Trophoblast cell (in vitro differentiated cells and primary cell): Measurements from ENCODE around the gene PAXX.

Experiments used
- DNase-seq, 2 donors: peaks; one replicate each; pipeline ENCODE4 v3.0.0-alpha.2; 2016
- H2AFZ ChIP-seq: 2 replicates; pipeline ENCODE4 v1.6.1; 2013; ENCODE audit warnings: low read length, moderate library complexity, mild to moderate bottlenecking; ENCODE audit not compliant: insufficient read depth, poor library complexity
- H2AK5ac ChIP-seq: 2 replicates; pipeline ENCODE4 v1.6.1; 2013; ENCODE audit warnings: mild to moderate bottlenecking, low read length
- H2BK120ac ChIP-seq: 2 replicates; pipeline ENCODE4 v1.6.1; 2013; ENCODE audit warnings: low read length, mild to moderate bottlenecking, moderate library complexity; ENCODE audit not compliant: insufficient read depth, poor library complexity
- H2BK12ac ChIP-seq: 2 replicates; pipeline ENCODE4 v1.6.1; 2013; ENCODE audit warnings: mild to moderate bottlenecking, low read length, moderate library complexity
- H2BK5ac ChIP-seq: 2 replicates; pipeline ENCODE4 v1.6.1; 2013; ENCODE audit warnings: low read length, low read depth, moderate library complexity, mild to moderate bottlenecking; ENCODE audit not compliant: poor library complexity
- H3K14ac ChIP-seq: 2 replicates; pipeline ENCODE4 v1.6.1; 2013; ENCODE audit warnings: mild to moderate bottlenecking, low read length
- H3K18ac ChIP-seq: 2 replicates; pipeline ENCODE4 v1.6.1; 2013; ENCODE audit warnings: mild to moderate bottlenecking, low read length
- H3K23ac ChIP-seq: 2 replicates; pipeline ENCODE4 v1.6.1; 2013; ENCODE audit warnings: low read length
- H3K27ac ChIP-seq: 2 replicates; pipeline ENCODE4 v1.5.1; 2013; ENCODE audit warnings: low read depth, mild to moderate bottlenecking, inconsistent platforms, low read length, moderate library complexity
- H3K27me3 ChIP-seq: 2 replicates; pipeline ENCODE4 v1.6.1; 2013; ENCODE audit warnings: inconsistent platforms, mild to moderate bottlenecking, low read length, moderate library complexity; ENCODE audit not compliant: insufficient read depth
- H3K36me3 ChIP-seq, 2 experiments: 1 replicate in 1 of 2; 2 replicates in 1 of 2; pipeline ENCODE4 v1.6.1; 2013; ENCODE audit warnings: low read length in 2 of 2, mild to moderate bottlenecking in 2 of 2, moderate library complexity in 1 of 2; ENCODE audit not compliant: insufficient read depth in 2 of 2, control insufficient read depth in 1 of 2
- H3K4ac ChIP-seq: 2 replicates; pipeline ENCODE4 v1.6.1; 2013; ENCODE audit warnings: low read depth, mild to moderate bottlenecking, low read length, moderate library complexity
- H3K4me1 ChIP-seq, 2 experiments: 1 replicate in 1 of 2; 2 replicates in 1 of 2; pipeline ENCODE4 v1.6.1; 2013; ENCODE audit warnings: low read length in 2 of 2, mild to moderate bottlenecking in 2 of 2, moderate library complexity in 1 of 2; ENCODE audit not compliant: insufficient read depth in 2 of 2, control insufficient read depth in 1 of 2
- H3K4me2 ChIP-seq: 2 replicates; pipeline ENCODE4 v1.6.1; 2013; ENCODE audit warnings: inconsistent platforms, mild to moderate bottlenecking, low read length, moderate library complexity
- H3K4me3 ChIP-seq: 2 replicates; pipeline ENCODE4 v1.5.1; 2013; ENCODE audit warnings: mild to moderate bottlenecking, low read depth, low read length, inconsistent platforms
- H3K79me1 ChIP-seq: one replicate; pipeline ENCODE4 v1.6.1; 2013; ENCODE audit warnings: low read length
- H3K79me2 ChIP-seq: 2 replicates; pipeline ENCODE4 v1.6.1; 2013; ENCODE audit warnings: low read length, mild to moderate bottlenecking; ENCODE audit not compliant: control insufficient read depth, insufficient read depth, poor library complexity
- H3K9ac ChIP-seq: 2 replicates; pipeline ENCODE4 v1.6.1; 2013; ENCODE audit warnings: mild to moderate bottlenecking, low read length
- H3K9me3 ChIP-seq: 2 replicates; pipeline ENCODE4 v1.6.1; 2013; ENCODE audit warnings: low read depth, mild to moderate bottlenecking, control low read depth, inconsistent platforms, low read length; ENCODE audit not compliant: insufficient read depth
- H4K12ac ChIP-seq: 2 replicates; pipeline ENCODE4 v1.6.1; 2013; ENCODE audit warnings: low read depth, mild to moderate bottlenecking, low read length, moderate library complexity
- H4K8ac ChIP-seq: 2 replicates; pipeline ENCODE4 v1.6.1; 2013; ENCODE audit warnings: low read depth, mild to moderate bottlenecking, low read length, moderate library complexity
- H4K91ac ChIP-seq: one replicate; pipeline ENCODE4 v1.6.1; 2013; ENCODE audit warnings: low read depth, mild to moderate bottlenecking, low read length, moderate library complexity
- WGBS: extraction: QIAGEN DNeasy Blood & Tissue Kit; methylation state at CpG from one replicate; pipeline ENCODE4 v1.1.7; 2013; ENCODE audit warnings: missing lambda C conversion rate; ENCODE audit not compliant: insufficient read length, insufficient coverage; ENCODE audit errors: extremely low coverage; 5-methylcytosine and 5-hydroxymethylcytosine counted together

Gene PAXX

DNA sequence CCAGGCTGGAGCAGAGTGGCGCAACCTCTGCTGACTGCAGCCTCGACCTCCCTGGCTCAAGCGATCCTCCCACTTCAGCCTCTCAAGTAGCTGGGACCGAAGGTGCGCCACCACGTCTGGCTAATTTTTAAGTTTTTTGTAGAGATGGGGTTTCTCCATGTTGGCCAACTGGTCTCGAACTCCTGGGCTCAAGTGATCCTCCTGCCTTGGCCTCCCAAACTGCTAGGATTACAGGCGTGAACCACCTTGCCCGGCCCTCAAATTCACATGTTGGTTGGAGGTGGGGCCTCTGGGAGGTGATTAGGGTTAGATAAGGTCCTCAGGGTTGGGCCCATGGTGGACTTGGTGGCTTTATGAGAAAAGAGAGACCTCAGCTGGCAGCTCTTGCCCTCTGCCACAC is 30.1 kb upstream of the PAXX start:
- no peak overlapping the region for H2BK5ac ChIP-seq
- H3K9me3 ChIP-seq: peaks cover 8% of the 10 kb centered on the region
- no peak overlapping the region for H4K8ac ChIP-seq
- H3K79me2 ChIP-seq: no peaks in the 10 kb centered on the region
- H2AFZ ChIP-seq: no peak overlapping the region
- no peaks in the 10 kb centered on the region for H3K27me3 ChIP-seq
- no peak overlapping the region for H2BK12ac ChIP-seq
- H3K4me1 ChIP-seq: peaks cover 3% of the 10 kb centered on the region in 2 experiments
- no peak overlapping the region for H3K27ac ChIP-seq
- no peak overlapping the region for H3K4ac ChIP-seq
- H3K14ac ChIP-seq: no peak overlapping the region
- no peak overlapping the region for H4K12ac ChIP-seq
- no peak overlapping the region for H2AK5ac ChIP-seq
- H3K23ac ChIP-seq: no peak overlapping the region
- H3K9ac ChIP-seq: no peak overlapping the region
- H3K4me2 ChIP-seq: no peak overlapping the region
- peaks cover 12% of the 10 kb centered on the region for H3K79me1 ChIP-seq
- no peak for DNase-seq
- H3K36me3 ChIP-seq: no peaks in the 10 kb centered on the region
- peak overlapping the region; percentile 17 for H2BK120ac ChIP-seq
- H4K91ac ChIP-seq: peak overlapping the region; percentile 88
- H3K18ac ChIP-seq: no peak overlapping the region
- no peak overlapping the region for H3K4me3 ChIP-seq
- no CpG with 5 or more reads among the region's 9 CpGs for WGBS

GRCh38 chr9:136962701-136963248 is 29.4 kb upstream of the PAXX start:
- no peak overlapping the region for H2AFZ ChIP-seq
- H4K91ac ChIP-seq: peak overlapping the region; percentile 13
- no peak overlapping the region for H3K23ac ChIP-seq
- H3K36me3 ChIP-seq: no peaks in the 10 kb centered on the region
- peaks cover 7% of the 10 kb centered on the region for H3K9me3 ChIP-seq
- H4K12ac ChIP-seq: no peak overlapping the region
- H3K9ac ChIP-seq: no peak overlapping the region
- peaks cover 3% of the 10 kb centered on the region in 2 experiments for H3K4me1 ChIP-seq
- no peak overlapping the region for H2BK5ac ChIP-seq
- H3K27ac ChIP-seq: no peak overlapping the region
- H3K27me3 ChIP-seq: no peaks in the 10 kb centered on the region
- no peaks in the 10 kb centered on the region for H3K79me2 ChIP-seq
- no CpG with 5 or more reads among the region's 11 CpGs for WGBS
- no peak overlapping the region for H2AK5ac ChIP-seq
- H3K14ac ChIP-seq: no peak overlapping the region
- no peak overlapping the region for H3K4me2 ChIP-seq
- DNase-seq: no peak
- peaks cover 12% of the 10 kb centered on the region for H3K79me1 ChIP-seq
- H2BK12ac ChIP-seq: no peak overlapping the region
- H2BK120ac ChIP-seq: no peak overlapping the region
- H3K4me3 ChIP-seq: peak overlapping the region; percentile 32
- no peak overlapping the region for H3K18ac ChIP-seq
- H4K8ac ChIP-seq: no peak overlapping the region
- H3K4ac ChIP-seq: no peak overlapping the region

GRCh38 chr9:136963341-136963740 is 28.9 kb upstream of the PAXX start:
- Histone ChIP-seq H2AK5ac (no peak overlapping the region), H3K14ac (no peak overlapping the region), H4K91ac (peak overlapping the region; percentile 77), H3K27ac (no peak overlapping the region), H4K12ac (no peak overlapping the region), H3K18ac (peak overlapping the region; percentile 11), H2BK120ac (no peak overlapping the region), H3K9ac (no peak overlapping the region), H3K27me3 (no peaks in the 10 kb centered on the region), H3K79me1 (peaks cover 12% of the 10 kb centered on the region), H3K79me2 (no peaks in the 10 kb centered on the region), H3K4me1 (peaks cover 3% of the 10 kb centered on the region in 2 experiments), H3K23ac (no peak overlapping the region), H3K4ac (no peak overlapping the region), H3K36me3 (no peaks in the 10 kb centered on the region), H4K8ac (no peak overlapping the region), H2AFZ (no peak overlapping the region), H3K4me3 (no peak overlapping the region), H3K4me2 (no peak overlapping the region), H2BK5ac (peak overlapping the region; percentile 31), H3K9me3 (peaks cover 3% of the 10 kb centered on the region), H2BK12ac (peak overlapping the region; percentile 23)
- DNase-seq: no peak
- WGBS: no CpG with 5 or more reads among the region's 15 CpGs

- Histone ChIP-seq H2AFZ (no peak overlapping the region), H4K12ac (no peak overlapping the region), H3K18ac (no peak overlapping the region), H4K91ac (peak overlapping the region; percentile 77), H3K9ac (no peak overlapping the region), H4K8ac (no peak overlapping the region), H3K4ac (no peak overlapping the region), H3K36me3 (no peaks in the 10 kb centered on the region), H3K27ac (no peak overlapping the region), H2BK12ac (no peak overlapping the region), H3K4me3 (no peak overlapping the region), H3K9me3 (peaks cover 2% of the 10 kb centered on the region), H2AK5ac (no peak overlapping the region), H3K23ac (no peak overlapping the region), H2BK5ac (no peak overlapping the region), H3K4me1 (peaks cover 3% of the 10 kb centered on the region in 2 experiments), H3K27me3 (no peaks in the 10 kb centered on the region), H3K79me1 (peaks cover 12% of the 10 kb centered on the region), H3K79me2 (no peaks in the 10 kb centered on the region), H2BK120ac (peak overlapping the region; percentile 37), H3K4me2 (no peak overlapping the region), H3K14ac (no peak overlapping the region)
- peak; percentile 13 to 17 for DNase-seq
- WGBS: no CpG with 5 or more reads among the region's 12 CpGs
Observed at GRCh38 chr9:136963751-136964150, 28.5 kb upstream of the PAXX start.
